Activated T-helper 9 cell treated with anti-CD3 and anti-CD28 coated beads, Interleukin-2, amount 50 U/mL, for 16 hours (primary cell): ENCODE results near the gene SEMA4D.
"Not testable (repeated sequence)": the region's sequence is repeated elsewhere in the genome, so short reads cannot be mapped to it uniquely, and the experiment has no call there.

Source experiments
- DNase-seq: peaks from one replicate; pipeline ENCODE4 v3.0.0-alpha.2; 2020; ENCODE audit warnings: low read depth

The SEMA4D gene

GRCh38 chr9:89482056-89482851 lies 15.7 kb downstream of the SEMA4D start:
- DNase-seq: no peak

- DNase-seq: no peak
Measured at GRCh38 chr9:89481538-89481915, 16.4 kb downstream of the SEMA4D start.

GRCh38 chr9:89480825-89481537 lies 16.9 kb downstream of the SEMA4D start:
- no peak for DNase-seq

GRCh38 chr9:89480372-89480771 lies 17.5 kb downstream of the SEMA4D start:
- DNase-seq: not testable (repeated sequence)

- not testable (repeated sequence) for DNase-seq
Measured at GRCh38 chr9:89479669-89480011, 18.3 kb downstream of the SEMA4D start.

GRCh38 chr9:89478821-89479668 lies 18.9 kb downstream of the SEMA4D start:
- no peak for DNase-seq

GRCh38 chr9:89477811-89478630 lies 19.9 kb downstream of the SEMA4D start:
- DNase-seq: peak; percentile 54

- no peak for DNase-seq
Measured at GRCh38 chr9:89477384-89477783, 20.5 kb downstream of the SEMA4D start.

- no peak for DNase-seq
Measured at GRCh38 chr9:89476546-89476945, 21.4 kb downstream of the SEMA4D start.

- DNase-seq: no peak
Measured at GRCh38 chr9:89475891-89476440, 21.9 kb downstream of the SEMA4D start.

- no peak for DNase-seq
Measured at GRCh38 chr9:89474939-89475338, 23.0 kb downstream of the SEMA4D start.

GRCh38 chr9:89473762-89474469 lies 24.0 kb downstream of the SEMA4D start:
- no peak for DNase-seq

- DNase-seq: not testable (repeated sequence)
Measured at GRCh38 chr9:89471796-89472320, 26.1 kb downstream of the SEMA4D start.

GRCh38 chr9:89471390-89471789 lies 26.5 kb downstream of the SEMA4D start:
- DNase-seq: no peak

GRCh38 chr9:89470224-89470839 lies 27.6 kb downstream of the SEMA4D start:
- no peak for DNase-seq

- DNase-seq: no peak
Measured at GRCh38 chr9:89469003-89469402, 28.9 kb downstream of the SEMA4D start.

- no peak for DNase-seq
Measured at GRCh38 chr9:89468281-89468960, 29.5 kb downstream of the SEMA4D start.

GRCh38 chr9:89467278-89467625 lies 30.7 kb downstream of the SEMA4D start:
- DNase-seq: no peak

GRCh38 chr9:89466451-89467277 lies 31.2 kb downstream of the SEMA4D start:
- DNase-seq: peak; percentile 42
